HepG2 (cell line): ENCODE data around the gene TRABD.

ENCODE experiments used
- CTCF ChIP-seq: sonication (generic); formaldehyde crosslinking; IDR thresholded peaks from 2 replicates; pipeline ENCODE4 v1.5.0; 2020; ENCODE audit warnings: mild to moderate bottlenecking, missing genetic modification reagents, moderate library complexity
- EP300 ChIP-seq, 3 experiments: sonication (generic) in 1 of 3; formaldehyde crosslinking in 1 of 3; IDR thresholded peaks; 2 replicates each; pipeline versions ENCODE4 v1.5.1 to v1.6.1; 2011 to 2020; ENCODE audit warnings: low read depth in 2 of 3, low read length in 2 of 3, borderline replicate concordance in 1 of 3, improper control_type of control experiment in 1 of 3, mild to moderate bottlenecking in 1 of 3, missing genetic modification reagents in 1 of 3, moderate library complexity in 1 of 3
- HOXD1 ChIP-seq: sonication (generic); formaldehyde crosslinking; IDR thresholded peaks from 2 replicates; pipeline ENCODE4 v1.5.0; 2020; ENCODE audit warnings: missing genetic modification reagents
- ISL2 ChIP-seq: sonication (generic); formaldehyde crosslinking; IDR thresholded peaks from 2 replicates; pipeline ENCODE4 v1.5.0; 2020; ENCODE audit warnings: missing genetic modification reagents
- PHF20 ChIP-seq: sonication (generic); formaldehyde crosslinking; IDR thresholded peaks from 2 replicates; pipeline ENCODE4 v1.5.0; 2020; ENCODE audit warnings: mild to moderate bottlenecking, missing genetic modification reagents
- RNF219 ChIP-seq: sonication (generic); formaldehyde crosslinking; IDR thresholded peaks from 2 replicates; pipeline ENCODE4 v1.5.0; 2020; ENCODE audit warnings: mild to moderate bottlenecking, missing genetic modification reagents
- SCMH1 ChIP-seq: sonication (generic); formaldehyde crosslinking; IDR thresholded peaks from 2 replicates; pipeline ENCODE4 v1.9.0; 2021; ENCODE audit warnings: missing genetic modification reagents, mild to moderate bottlenecking, borderline replicate concordance
- STAT5B ChIP-seq: sonication (generic); formaldehyde crosslinking; IDR thresholded peaks from 2 replicates; pipeline ENCODE4 v1.4.0; 2020; ENCODE audit warnings: missing genetic modification reagents
- ZMYM2 ChIP-seq: sonication (generic); formaldehyde crosslinking; IDR thresholded peaks from 2 replicates; pipeline ENCODE4 v1.8.0; 2022; ENCODE audit warnings: mild to moderate bottlenecking, missing genetic modification reagents
- ZNF337 ChIP-seq: sonication (generic); formaldehyde crosslinking; IDR thresholded peaks from 2 replicates; pipeline ENCODE4 v1.5.1; 2020; ENCODE audit warnings: missing genetic modification reagents, low read depth, mild to moderate bottlenecking, borderline replicate concordance

- TF ChIP-seq EP300 (IDR thresholded peaks at IDR 0.05; ENCODE audit: low read depth in 2 of 2, low read length in 2 of 2) = no peak
- no peak for TF ChIP-seq EP300 (CRISPR knock-in tag; IDR thresholded peaks at IDR 0.05; ENCODE audit: borderline replicate concordance)
- TF ChIP-seq ZMYM2 = no peak
- no peak for TF ChIP-seq ZNF337
- TF ChIP-seq CTCF (CRISPR knock-in tag) = no peak
- TF ChIP-seq RNF219 (CRISPR knock-in tag) = no peak
- no peak for TF ChIP-seq ISL2 (CRISPR knock-in tag)
- no peak for TF ChIP-seq SCMH1 (CRISPR knock-in tag)
- TF ChIP-seq HOXD1 = no peak
- no peak for TF ChIP-seq STAT5B
- TF ChIP-seq PHF20 = no peak
These were observed 37.6 kb upstream of the TRABD start for GRCh38 chr22:50148166-50148500.
